IPS-20b (cell line): Measurements from ENCODE around the gene NCOA1.
"Not testable (repeated sequence)": the region's sequence is repeated elsewhere in the genome, so short reads cannot be mapped to it uniquely, and the experiment has no call there.

Experiments
- H3K27ac ChIP-seq: one replicate; pipeline ENCODE4 v1.5.1; 2013; ENCODE audit warnings: low read length
- H3K27me3 ChIP-seq: 2 replicates; pipeline ENCODE4 v1.6.1; 2013; ENCODE audit warnings: mild to moderate bottlenecking, low read length, inconsistent platforms; ENCODE audit not compliant: insufficient read depth
- H3K36me3 ChIP-seq: 2 replicates; pipeline ENCODE4 v1.6.1; 2013; ENCODE audit warnings: low read depth, mild to moderate bottlenecking, inconsistent platforms, low read length, moderate library complexity; ENCODE audit not compliant: insufficient read depth
- H3K4me1 ChIP-seq: 2 replicates; pipeline ENCODE4 v1.6.1; 2013; ENCODE audit warnings: mild to moderate bottlenecking, control low read depth, inconsistent platforms, low read length, moderate library complexity; ENCODE audit not compliant: insufficient read depth
- H3K4me3 ChIP-seq: 2 replicates; pipeline ENCODE4 v1.5.1; 2013; ENCODE audit warnings: mild to moderate bottlenecking, low read length, inconsistent platforms
- H3K9ac ChIP-seq: 2 replicates; pipeline ENCODE4 v1.6.1; 2013; ENCODE audit warnings: low read depth, mild to moderate bottlenecking, inconsistent platforms, low read length, moderate library complexity
- H3K9me3 ChIP-seq: 2 replicates; pipeline ENCODE4 v1.6.1; 2013; ENCODE audit warnings: mild to moderate bottlenecking, low read depth, low read length, inconsistent platforms; ENCODE audit not compliant: insufficient read depth

NCOA1 gene

GRCh38 chr2:24544456-24545115, 53.5 kb downstream of the NCOA1 start:
- H3K4me1 ChIP-seq, result no peaks in the 10 kb centered on the region
- peaks cover 7% of the 10 kb centered on the region for H3K9me3 ChIP-seq
- H3K27me3 ChIP-seq, result no peaks in the 10 kb centered on the region
- no peak overlapping the region for H3K27ac ChIP-seq
- no peaks in the 10 kb centered on the region for H3K36me3 ChIP-seq
- H3K4me3 ChIP-seq, result no peak overlapping the region
- H3K9ac ChIP-seq, result no peak overlapping the region

DNA sequence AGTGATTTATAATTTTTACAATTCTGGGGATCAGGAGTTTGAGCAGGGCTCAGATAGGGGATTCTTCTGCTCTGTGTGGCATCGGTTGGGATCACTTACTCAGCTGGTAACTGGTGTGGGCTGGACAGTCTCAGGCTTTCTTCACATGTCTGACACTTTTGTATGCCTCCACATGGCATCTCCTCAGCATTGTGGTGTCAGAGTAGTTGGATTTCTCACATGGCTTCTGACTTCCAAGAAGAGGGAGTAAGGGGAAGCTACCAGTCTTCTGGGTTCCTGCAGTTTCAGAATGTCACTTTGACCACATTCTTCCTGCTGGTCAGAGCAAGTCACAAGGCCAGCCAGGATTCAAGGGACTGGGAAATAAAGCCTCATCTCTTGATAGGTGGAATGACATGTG, 55.6 kb downstream of the NCOA1 start:
- Histone ChIP-seq H3K9me3 (peaks cover 5% of the 10 kb centered on the region), H3K4me1 (no peaks in the 10 kb centered on the region), H3K36me3 (no peaks in the 10 kb centered on the region), H3K9ac (no peak overlapping the region), H3K27ac (no peak overlapping the region), H3K4me3 (no peak overlapping the region), H3K27me3 (no peaks in the 10 kb centered on the region)

- Histone ChIP-seq H3K4me3 (no peak overlapping the region), H3K9ac (no peak overlapping the region), H3K4me1 (no peaks in the 10 kb centered on the region), H3K27me3 (no peaks in the 10 kb centered on the region), H3K27ac (no peak overlapping the region), H3K9me3 (no peaks in the 10 kb centered on the region; the same call in 1 of the 2 replicates), H3K36me3 (no peaks in the 10 kb centered on the region)
Measured at GRCh38 chr2:24548058-24548457, 57.0 kb downstream of the NCOA1 start.

DNA sequence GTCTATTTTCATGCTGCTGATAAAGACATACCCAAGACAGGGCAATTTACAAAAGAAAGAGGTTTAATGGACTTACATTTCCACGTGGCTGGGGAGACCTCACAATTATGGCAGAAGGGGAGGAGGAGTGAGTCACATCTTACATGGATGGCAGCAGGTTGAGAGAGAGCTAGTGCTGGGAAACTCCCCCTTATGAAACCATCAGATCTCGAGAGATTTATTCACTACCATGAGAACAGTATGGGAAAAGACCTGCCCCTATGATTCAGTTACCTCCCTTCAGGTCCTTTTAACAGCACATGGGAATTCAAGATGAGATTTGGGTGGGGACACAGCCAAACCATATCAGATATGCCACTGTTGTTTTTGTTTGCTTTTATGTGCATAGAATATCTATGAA, 59.2 kb downstream of the NCOA1 start:
- H3K27me3 ChIP-seq, H3K4me1 ChIP-seq, H3K9ac ChIP-seq, H3K36me3 ChIP-seq, H3K27ac ChIP-seq, H3K4me3 ChIP-seq, H3K9me3 ChIP-seq: not testable (repeated sequence)

- Histone ChIP-seq H3K27me3 (no peaks in the 10 kb centered on the region), H3K4me1 (no peaks in the 10 kb centered on the region), H3K9me3 (peaks cover under 1% of the 10 kb centered on the region), H3K9ac (no peak overlapping the region), H3K27ac (no peak overlapping the region), H3K36me3 (no peaks in the 10 kb centered on the region), H3K4me3 (no peak overlapping the region)
Measured at GRCh38 chr2:24551016-24551415, 60.0 kb downstream of the NCOA1 start.

GRCh38 chr2:24552836-24553235, 61.8 kb downstream of the NCOA1 start:
- no peaks in the 10 kb centered on the region for H3K4me1 ChIP-seq
- no peak overlapping the region for H3K27ac ChIP-seq
- H3K36me3 ChIP-seq, result no peaks in the 10 kb centered on the region
- H3K9me3 ChIP-seq, result peaks cover 3% of the 10 kb centered on the region
- no peak overlapping the region for H3K4me3 ChIP-seq
- H3K9ac ChIP-seq, result no peak overlapping the region
- H3K27me3 ChIP-seq, result no peaks in the 10 kb centered on the region

- no peak overlapping the region for H3K4me3 ChIP-seq
- H3K9ac ChIP-seq, result no peak overlapping the region
- no peak overlapping the region for H3K27ac ChIP-seq
- H3K4me1 ChIP-seq, result no peaks in the 10 kb centered on the region
- H3K36me3 ChIP-seq, result no peaks in the 10 kb centered on the region
- H3K9me3 ChIP-seq, result peaks cover 3% of the 10 kb centered on the region
- H3K27me3 ChIP-seq, result no peaks in the 10 kb centered on the region
Measured at GRCh38 chr2:24558781-24559472, 67.9 kb downstream of the NCOA1 start.

- Histone ChIP-seq H3K4me3 (no peak overlapping the region), H3K4me1 (no peaks in the 10 kb centered on the region), H3K9me3 (peaks cover 3% of the 10 kb centered on the region), H3K27ac (no peak overlapping the region), H3K27me3 (no peaks in the 10 kb centered on the region), H3K9ac (no peak overlapping the region), H3K36me3 (no peaks in the 10 kb centered on the region)
Measured at GRCh38 chr2:24559473-24560113, 68.5 kb downstream of the NCOA1 start.

- Histone ChIP-seq H3K4me1 (no peaks in the 10 kb centered on the region), H3K27me3 (no peaks in the 10 kb centered on the region), H3K9me3 (peaks cover 13% of the 10 kb centered on the region), H3K9ac (no peak overlapping the region), H3K36me3 (peaks cover 9% of the 10 kb centered on the region; the same call in 1 of the 2 replicates), H3K4me3 (no peak overlapping the region), H3K27ac (no peak overlapping the region)
Measured at GRCh38 chr2:24565537-24565936, 74.5 kb downstream of the NCOA1 start.

GRCh38 chr2:24566209-24566608, 75.2 kb downstream of the NCOA1 start:
- Histone ChIP-seq H3K4me3 (no peak overlapping the region), H3K9ac (no peak overlapping the region), H3K4me1 (no peaks in the 10 kb centered on the region), H3K9me3 (peaks cover 13% of the 10 kb centered on the region), H3K27ac (no peak overlapping the region), H3K36me3 (peaks cover 9% of the 10 kb centered on the region; the same call in 1 of the 2 replicates), H3K27me3 (no peaks in the 10 kb centered on the region)

DNA sequence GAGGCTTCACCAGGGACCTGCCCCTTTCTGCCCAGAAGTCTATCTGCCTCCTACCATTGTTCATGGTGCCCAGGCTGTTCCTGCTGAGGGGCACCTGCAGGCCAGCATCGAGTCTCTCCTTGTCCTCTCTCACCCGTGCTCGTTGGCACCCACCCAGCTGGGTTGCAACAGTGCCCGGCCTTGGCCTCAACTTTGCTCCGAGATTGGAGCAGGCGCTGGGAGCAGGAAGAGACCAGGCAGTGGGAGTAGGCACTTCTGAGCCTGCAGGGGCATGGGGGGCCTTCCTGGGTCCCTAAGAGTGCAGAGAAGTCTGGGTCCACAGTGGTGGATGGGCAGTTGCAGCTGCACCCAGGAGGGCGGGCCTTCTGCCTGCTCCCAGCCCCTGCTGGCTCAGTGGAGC, 75.6 kb downstream of the NCOA1 start:
- no peaks in the 10 kb centered on the region for H3K27me3 ChIP-seq
- H3K9me3 ChIP-seq, result peaks cover 13% of the 10 kb centered on the region
- no peaks in the 10 kb centered on the region for H3K4me1 ChIP-seq
- no peak overlapping the region for H3K27ac ChIP-seq
- peaks cover 9% of the 10 kb centered on the region; the same call in 1 of the 2 replicates for H3K36me3 ChIP-seq
- no peak overlapping the region for H3K9ac ChIP-seq
- no peak overlapping the region for H3K4me3 ChIP-seq

DNA sequence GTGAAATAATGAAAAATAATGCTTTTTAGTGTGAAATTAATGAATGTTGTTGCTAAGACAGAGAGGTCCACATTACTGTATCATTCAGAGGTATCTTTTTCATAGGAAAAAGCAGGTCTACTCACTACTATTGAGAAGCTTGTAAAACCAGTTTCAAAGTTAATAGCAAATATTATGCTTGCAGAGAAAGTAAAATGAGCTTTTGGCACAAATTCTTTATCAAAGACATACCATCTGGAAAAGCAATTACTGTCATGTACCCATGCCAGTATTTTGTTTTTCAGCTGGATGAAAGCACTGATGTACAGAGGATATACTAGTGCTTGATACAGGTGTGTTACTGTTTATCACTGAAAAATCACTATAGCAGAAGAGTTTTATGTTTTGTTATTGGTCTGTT, 77.5 kb downstream of the NCOA1 start:
- H3K27me3 ChIP-seq, result no peaks in the 10 kb centered on the region
- H3K27ac ChIP-seq, result no peak overlapping the region
- peaks cover 9% of the 10 kb centered on the region; the same call in 1 of the 2 replicates for H3K36me3 ChIP-seq
- H3K9ac ChIP-seq, result no peak overlapping the region
- peaks cover 13% of the 10 kb centered on the region for H3K9me3 ChIP-seq
- no peaks in the 10 kb centered on the region for H3K4me1 ChIP-seq
- H3K4me3 ChIP-seq, result no peak overlapping the region
